Measurements from ENCODE around the gene PPEF1. TPM values are rescaled to one million over a fixed set of nuclear protein-coding genes. Genes with fewer than 3 reads are reported as not detected.

Gene PPEF1
- total RNA-seq, 1 experiment from 2014 or later = 0.52 TPM

GRCh38 chrX:18873836-18874235 lies 166.4 kb downstream of the PPEF1 start:
- no peak overlapping the region for H3K4me2 ChIP-seq (ENCODE audit: insufficient read depth, insufficient read length, low read length)
- H4K91ac ChIP-seq (ENCODE audit: insufficient read length, low read depth, low read length) = no peak overlapping the region
- H2BK5ac ChIP-seq (ENCODE audit: insufficient read length, low read length) = no peak overlapping the region
- H3K4me3 Mint-ChIP-seq = no peak overlapping the region
- H4K20me1 ChIP-seq (ENCODE audit: control insufficient read depth, insufficient read depth, insufficient read length) = no peaks in the 10 kb centered on the region
- H2BK15ac ChIP-seq (ENCODE audit: low read depth, low read length) = no peak overlapping the region
- no peak overlapping the region for H2AK5ac ChIP-seq (ENCODE audit: insufficient read length, low read length)
- no peak overlapping the region for H2BK12ac ChIP-seq (ENCODE audit: insufficient read length, low read depth, low read length)
- TF ChIP-seq CTCF (conservative IDR thresholded peaks at IDR 0.05) = no peak
- DNase-seq = no peak
- H3K56ac ChIP-seq (ENCODE audit: insufficient read length, low read depth, low read length) = no peak overlapping the region
- no peaks in the 10 kb centered on the region for H3K79me2 ChIP-seq (ENCODE audit: insufficient read depth, low read length)
- peaks cover 38% of the 10 kb centered on the region for H3K9me3 ChIP-seq (ENCODE audit: control insufficient read depth, low read depth, low read length)
- no peak overlapping the region for H3K27ac ChIP-seq (ENCODE audit: insufficient read length, low read depth, low read length)
- no peak overlapping the region for H2BK120ac ChIP-seq (ENCODE audit: low read depth, low read length, poor library complexity, severe bottlenecking)
- no CpG with 5 or more reads among the region's 12 CpGs for WGBS (ENCODE audit: extremely low coverage, insufficient read length, low lambda C conversion rate)
- H3K4me1 Mint-ChIP-seq = peaks cover 0 to 4% of the 10 kb centered on the region in 2 experiments; a peak in 1 of 4 replicates
- H3K27me3 Mint-ChIP-seq (ENCODE audit: low read depth) = peaks cover 2% of the 10 kb centered on the region
- no peak overlapping the region for H3T11ph ChIP-seq (ENCODE audit: low read length)
- no peak overlapping the region for H3K9ac ChIP-seq (ENCODE audit: extremely low read depth, insufficient read length, low read length)
- H2AFZ ChIP-seq (ENCODE audit: low read length) = no peak overlapping the region
- no peak overlapping the region for H3K23ac ChIP-seq (ENCODE audit: insufficient read length, low read depth, low read length)
- no peak overlapping the region for H2BK20ac ChIP-seq (ENCODE audit: low read depth, low read length, poor library complexity, severe bottlenecking)
- H3K79me1 ChIP-seq (ENCODE audit: insufficient read depth, low read depth, low read length, poor library complexity, severe bottlenecking) = no peaks in the 10 kb centered on the region
- peaks cover 73 to 74% of the 10 kb centered on the region in 2 experiments for H3K9me3 Mint-ChIP-seq
- no peaks in the 10 kb centered on the region for H3K23me2 ChIP-seq (ENCODE audit: insufficient read length, low read depth, low read length, poor library complexity, severe bottlenecking)
- no peak overlapping the region for H3K4ac ChIP-seq (ENCODE audit: low read depth, low read length)
- no peak overlapping the region for H3K27ac Mint-ChIP-seq
- H3K27me3 ChIP-seq (ENCODE audit: insufficient read depth, low read length) = no peaks in the 10 kb centered on the region
- no peak overlapping the region for H3K14ac ChIP-seq (ENCODE audit: insufficient read depth, low read length)
- H4K8ac ChIP-seq (replicated peaks; ENCODE audit: insufficient read length, low read depth, low read length) = no peak overlapping the region
- peaks cover 2 to 4% (median 3%) of the 10 kb centered on the region in 3 experiments; a peak in 5 of 7 replicates for H3K36me3 Mint-ChIP-seq (ENCODE audit: insufficient read depth in 1 of 3, low read depth in 3 of 3)
- H3K18ac ChIP-seq (ENCODE audit: insufficient read length, low read depth, low read length) = no peak overlapping the region
- H4K5ac ChIP-seq (ENCODE audit: insufficient read length, low read depth, low read length) = no peak overlapping the region
- H3K4me1 ChIP-seq (ENCODE audit: insufficient read depth, low read length) = no peaks in the 10 kb centered on the region

Data from H9 (cell line).